Stomach (tissue), 4 donors: ENCODE data around the gene HENMT1.

Experiments
- POLR2A ChIP-seq, 4 donors: fragments of 450-650 bp; IDR thresholded peaks; one replicate each; pipeline ENCODE4 v1.6.1; 2016; ENCODE audit warnings: antibody characterized with exemption in 4 of 4, control low read depth in 2 of 4, mild to moderate bottlenecking in 1 of 4, moderate library complexity in 1 of 4
- POLR2AphosphoS5 ChIP-seq, 3 donors: sonication (generic); formaldehyde crosslinking; IDR thresholded peaks; one replicate each; pipeline ENCODE4 v1.6.1; 2016; ENCODE audit warnings: antibody characterized with exemption in 3 of 3
- TF ChIP-seq, protein P1 (sequence below), 7 experiments: fragments of 450-650 bp in 4 of 7; fragments of 200-600 bp in 3 of 7; sonication (generic) in 3 of 7; IDR thresholded peaks; one replicate each; pipeline ENCODE4 v1.5.1; 2016 to 2019; ENCODE audit warnings: antibody characterized with exemption in 7 of 7, control low read depth in 2 of 7, mild to moderate bottlenecking in 1 of 7

DNA sequence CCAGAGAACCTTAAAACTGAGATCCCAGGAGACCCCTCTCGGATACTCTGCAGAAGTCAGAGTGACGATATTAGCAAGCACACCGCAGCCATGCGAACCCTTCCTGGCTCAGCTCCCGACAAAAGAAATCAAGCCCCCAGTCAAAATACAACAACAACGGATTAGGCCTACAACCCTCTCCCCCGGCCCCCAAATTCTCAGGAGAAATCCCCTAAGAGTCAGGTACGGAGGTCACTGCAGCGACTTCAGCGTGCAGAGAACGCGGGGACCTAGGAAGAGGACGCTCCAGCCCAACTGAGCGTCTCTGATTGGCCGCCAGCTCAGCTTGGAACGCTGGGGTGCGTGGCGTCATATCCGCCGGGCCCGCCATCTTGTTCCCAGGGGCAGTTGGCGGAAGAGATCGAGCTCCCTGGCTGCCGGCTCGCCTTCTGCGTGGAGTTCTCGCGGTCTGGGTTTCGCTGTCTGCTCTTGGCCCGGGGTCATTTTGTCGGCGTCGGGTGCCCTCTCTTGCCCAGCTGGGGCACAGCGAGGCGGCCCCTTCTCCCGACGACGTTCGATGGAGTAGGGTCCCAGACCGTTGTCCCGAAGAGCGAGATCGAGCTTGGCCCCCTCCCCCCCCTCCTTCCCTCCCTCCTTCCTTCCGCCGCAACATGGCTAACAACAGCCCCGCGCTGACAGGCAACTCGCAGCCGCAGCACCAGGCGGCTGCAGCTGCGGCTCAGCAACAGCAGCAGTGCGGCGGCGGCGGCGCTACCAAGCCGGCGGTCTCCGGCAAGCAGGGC lies 31.2 kb upstream of the HENMT1 start, which contains the start of gene PRPF38B:
- TF ChIP-seq, protein P1, sequence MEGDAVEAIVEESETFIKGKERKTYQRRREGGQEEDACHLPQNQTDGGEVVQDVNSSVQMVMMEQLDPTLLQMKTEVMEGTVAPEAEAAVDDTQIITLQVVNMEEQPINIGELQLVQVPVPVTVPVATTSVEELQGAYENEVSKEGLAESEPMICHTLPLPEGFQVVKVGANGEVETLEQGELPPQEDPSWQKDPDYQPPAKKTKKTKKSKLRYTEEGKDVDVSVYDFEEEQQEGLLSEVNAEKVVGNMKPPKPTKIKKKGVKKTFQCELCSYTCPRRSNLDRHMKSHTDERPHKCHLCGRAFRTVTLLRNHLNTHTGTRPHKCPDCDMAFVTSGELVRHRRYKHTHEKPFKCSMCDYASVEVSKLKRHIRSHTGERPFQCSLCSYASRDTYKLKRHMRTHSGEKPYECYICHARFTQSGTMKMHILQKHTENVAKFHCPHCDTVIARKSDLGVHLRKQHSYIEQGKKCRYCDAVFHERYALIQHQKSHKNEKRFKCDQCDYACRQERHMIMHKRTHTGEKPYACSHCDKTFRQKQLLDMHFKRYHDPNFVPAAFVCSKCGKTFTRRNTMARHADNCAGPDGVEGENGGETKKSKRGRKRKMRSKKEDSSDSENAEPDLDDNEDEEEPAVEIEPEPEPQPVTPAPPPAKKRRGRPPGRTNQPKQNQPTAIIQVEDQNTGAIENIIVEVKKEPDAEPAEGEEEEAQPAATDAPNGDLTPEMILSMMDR (IDR thresholded peaks at IDR 0.05): peak in 1 of 7 experiments; percentile 5
- TF ChIP-seq POLR2A (IDR thresholded peaks at IDR 0.05) (peak in 2 of 4 donors; percentile 73 to 88), POLR2AphosphoS5 (IDR thresholded peaks at IDR 0.05) (peak; percentile 89 to 98 (median 97))
